ENCODE data around the gene OTULINL.

OTULINL gene

DNA sequence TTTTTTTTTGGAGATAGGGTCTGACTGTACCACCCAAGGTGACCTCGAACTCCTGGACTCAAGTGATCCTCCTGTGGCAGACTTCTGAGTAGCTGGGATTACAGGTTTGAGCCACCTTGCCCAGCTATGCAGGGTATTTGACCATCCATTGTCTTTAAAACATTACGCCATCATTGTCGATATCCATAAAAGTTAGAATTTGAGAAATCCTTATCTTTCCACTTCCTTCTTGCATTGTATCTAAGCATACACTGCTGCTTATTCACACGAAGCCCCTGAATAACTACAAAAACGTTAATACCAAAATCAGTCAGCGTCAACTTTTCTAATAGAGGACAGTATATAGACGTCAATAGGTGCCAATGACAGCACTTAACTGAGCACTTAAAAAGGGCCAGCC, 5.4 kb upstream of the OTULINL start:
- H3K4me3 ChIP-seq (ENCODE audit: low read depth, low read length) = no peak overlapping the region
- H3K36me3 ChIP-seq (ENCODE audit: control insufficient read depth in 2 of 2, insufficient read depth in 1 of 2, low read length in 2 of 2) = no peaks in the 10 kb centered on the region
- POLR2A ChIA-PET = interaction anchor here (0.8 kb wide), 1 partner anchor 74 kb away, joined by 3 read pairs; no protein-coding TSS in a partner anchor
- no peak overlapping the region for H3K27ac ChIP-seq (ENCODE audit: extremely low read depth, low read depth, low read length)
- no peaks in the 10 kb centered on the region for H3K9me3 ChIP-seq (ENCODE audit: control insufficient read depth, insufficient read depth, low read depth, low read length)
- CTCF ChIA-PET = no interaction called here
- TF ChIP-seq HOXD13 (CRISPR knock-in tag; IDR thresholded peaks at IDR 0.05; ENCODE audit: borderline replicate concordance) = no peak
- TF ChIP-seq ZNF214 (tag by site-specific recombination; IDR thresholded peaks at IDR 0.05; ENCODE audit: borderline replicate concordance) = no peak
- TF ChIP-seq, protein P1, sequence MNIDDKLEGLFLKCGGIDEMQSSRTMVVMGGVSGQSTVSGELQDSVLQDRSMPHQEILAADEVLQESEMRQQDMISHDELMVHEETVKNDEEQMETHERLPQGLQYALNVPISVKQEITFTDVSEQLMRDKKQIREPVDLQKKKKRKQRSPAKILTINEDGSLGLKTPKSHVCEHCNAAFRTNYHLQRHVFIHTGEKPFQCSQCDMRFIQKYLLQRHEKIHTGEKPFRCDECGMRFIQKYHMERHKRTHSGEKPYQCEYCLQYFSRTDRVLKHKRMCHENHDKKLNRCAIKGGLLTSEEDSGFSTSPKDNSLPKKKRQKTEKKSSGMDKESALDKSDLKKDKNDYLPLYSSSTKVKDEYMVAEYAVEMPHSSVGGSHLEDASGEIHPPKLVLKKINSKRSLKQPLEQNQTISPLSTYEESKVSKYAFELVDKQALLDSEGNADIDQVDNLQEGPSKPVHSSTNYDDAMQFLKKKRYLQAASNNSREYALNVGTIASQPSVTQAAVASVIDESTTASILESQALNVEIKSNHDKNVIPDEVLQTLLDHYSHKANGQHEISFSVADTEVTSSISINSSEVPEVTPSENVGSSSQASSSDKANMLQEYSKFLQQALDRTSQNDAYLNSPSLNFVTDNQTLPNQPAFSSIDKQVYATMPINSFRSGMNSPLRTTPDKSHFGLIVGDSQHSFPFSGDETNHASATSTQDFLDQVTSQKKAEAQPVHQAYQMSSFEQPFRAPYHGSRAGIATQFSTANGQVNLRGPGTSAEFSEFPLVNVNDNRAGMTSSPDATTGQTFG (tag by site-specific recombination; IDR thresholded peaks at IDR 0.05; ENCODE audit: borderline replicate concordance) = no peak
- TF ChIP-seq ZNF548 (tag by site-specific recombination; IDR thresholded peaks at IDR 0.05) = no peak
- TF ChIP-seq, protein P2, sequence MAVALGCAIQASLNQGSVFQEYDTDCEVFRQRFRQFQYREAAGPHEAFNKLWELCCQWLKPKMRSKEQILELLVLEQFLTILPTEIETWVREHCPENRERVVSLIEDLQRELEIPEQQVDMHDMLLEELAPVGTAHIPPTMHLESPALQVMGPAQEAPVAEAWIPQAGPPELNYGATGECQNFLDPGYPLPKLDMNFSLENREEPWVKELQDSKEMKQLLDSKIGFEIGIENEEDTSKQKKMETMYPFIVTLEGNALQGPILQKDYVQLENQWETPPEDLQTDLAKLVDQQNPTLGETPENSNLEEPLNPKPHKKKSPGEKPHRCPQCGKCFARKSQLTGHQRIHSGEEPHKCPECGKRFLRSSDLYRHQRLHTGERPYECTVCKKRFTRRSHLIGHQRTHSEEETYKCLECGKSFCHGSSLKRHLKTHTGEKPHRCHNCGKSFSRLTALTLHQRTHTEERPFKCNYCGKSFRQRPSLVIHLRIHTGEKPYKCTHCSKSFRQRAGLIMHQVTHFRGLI (tag by site-specific recombination; IDR thresholded peaks at IDR 0.05) = no peak
- TF ChIP-seq ZNF266 (tag by site-specific recombination; IDR thresholded peaks at IDR 0.05; ENCODE audit: low read depth) = no peak
- TF ChIP-seq ZNF302 (tag by site-specific recombination; IDR thresholded peaks at IDR 0.05; ENCODE audit: low read depth) = no peak
- no peak for TF ChIP-seq ZNF501 (tag by site-specific recombination; IDR thresholded peaks at IDR 0.05)
- TF ChIP-seq, protein P3, sequence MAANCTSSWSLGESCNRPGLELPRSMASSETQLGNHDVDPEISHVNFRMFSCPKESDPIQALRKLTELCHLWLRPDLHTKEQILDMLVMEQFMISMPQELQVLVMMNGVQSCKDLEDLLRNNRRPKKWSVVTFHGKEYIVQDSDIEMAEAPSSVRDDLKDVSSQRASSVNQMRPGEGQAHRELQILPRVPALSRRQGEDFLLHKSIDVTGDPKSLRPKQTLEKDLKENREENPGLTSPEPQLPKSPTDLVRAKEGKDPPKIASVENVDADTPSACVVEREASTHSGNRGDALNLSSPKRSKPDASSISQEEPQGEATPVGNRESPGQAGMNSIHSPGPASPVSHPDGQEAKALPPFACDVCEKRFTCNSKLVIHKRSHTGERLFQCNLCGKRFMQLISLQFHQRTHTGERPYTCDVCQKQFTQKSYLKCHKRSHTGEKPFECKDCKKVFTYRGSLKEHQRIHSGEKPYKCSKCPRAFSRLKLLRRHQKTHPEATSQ (tag by site-specific recombination; IDR thresholded peaks at IDR 0.05) = no peak
- peaks cover 13% of the 10 kb centered on the region for H3K4me1 ChIP-seq (ENCODE audit: control insufficient read depth, insufficient read depth, low read length)

DNA sequence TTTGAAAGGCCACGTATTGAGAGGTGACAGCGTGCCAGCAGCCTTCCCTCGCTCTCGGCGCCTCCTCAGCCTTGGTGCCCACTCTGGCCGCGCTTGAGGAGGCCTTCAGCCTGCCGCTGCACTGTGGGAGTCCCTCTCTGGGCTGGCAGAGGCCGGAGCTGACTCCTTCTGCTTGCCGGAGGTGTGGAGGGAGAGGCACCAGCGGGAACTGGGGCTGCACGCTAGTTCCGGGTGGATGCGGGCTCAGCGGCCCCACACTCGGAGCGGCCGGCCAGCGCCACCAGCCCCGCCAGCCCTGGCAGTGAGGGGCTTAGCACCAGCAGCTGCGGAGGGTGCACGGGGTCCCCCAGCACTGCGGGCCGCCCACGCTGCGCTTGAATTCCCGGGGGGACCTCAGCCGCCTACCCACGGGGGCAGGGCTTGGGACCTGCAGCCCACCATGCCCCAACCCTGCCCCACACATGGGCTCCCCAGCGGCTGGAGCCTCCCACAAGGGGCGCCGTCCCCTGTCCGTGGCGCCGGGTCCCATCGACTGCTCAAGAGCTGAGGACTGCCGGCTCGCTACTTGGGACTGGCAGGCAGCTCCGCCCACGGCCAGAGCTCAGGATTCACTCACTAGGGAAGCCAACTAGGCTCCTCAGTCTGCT, 4.4 kb upstream of the OTULINL start:
- ChIA-PET CTCF (interaction anchor here (0.7 kb wide), 1 partner anchor 58 kb away, joined by 3 read pairs; no protein-coding TSS in a partner anchor), POLR2A (interaction anchor here (0.6 kb wide), 1 partner anchor 1475 kb away, joined by 10 read pairs; no protein-coding TSS in a partner anchor)

More for the DNA sequence above, 4.4 kb upstream of the OTULINL start:
- H3K9me3 ChIP-seq (ENCODE audit: control insufficient read depth, insufficient read depth, low read depth, low read length) = no peaks in the 10 kb centered on the region
- peaks cover 13% of the 10 kb centered on the region for H3K4me1 ChIP-seq (ENCODE audit: control insufficient read depth, insufficient read depth, low read length)
- no peak overlapping the region for H3K4me3 ChIP-seq (ENCODE audit: low read depth, low read length)
- H3K36me3 ChIP-seq (ENCODE audit: control insufficient read depth in 2 of 2, insufficient read depth in 1 of 2, low read length in 2 of 2) = no peaks in the 10 kb centered on the region
- TF ChIP-seq, protein P4, sequence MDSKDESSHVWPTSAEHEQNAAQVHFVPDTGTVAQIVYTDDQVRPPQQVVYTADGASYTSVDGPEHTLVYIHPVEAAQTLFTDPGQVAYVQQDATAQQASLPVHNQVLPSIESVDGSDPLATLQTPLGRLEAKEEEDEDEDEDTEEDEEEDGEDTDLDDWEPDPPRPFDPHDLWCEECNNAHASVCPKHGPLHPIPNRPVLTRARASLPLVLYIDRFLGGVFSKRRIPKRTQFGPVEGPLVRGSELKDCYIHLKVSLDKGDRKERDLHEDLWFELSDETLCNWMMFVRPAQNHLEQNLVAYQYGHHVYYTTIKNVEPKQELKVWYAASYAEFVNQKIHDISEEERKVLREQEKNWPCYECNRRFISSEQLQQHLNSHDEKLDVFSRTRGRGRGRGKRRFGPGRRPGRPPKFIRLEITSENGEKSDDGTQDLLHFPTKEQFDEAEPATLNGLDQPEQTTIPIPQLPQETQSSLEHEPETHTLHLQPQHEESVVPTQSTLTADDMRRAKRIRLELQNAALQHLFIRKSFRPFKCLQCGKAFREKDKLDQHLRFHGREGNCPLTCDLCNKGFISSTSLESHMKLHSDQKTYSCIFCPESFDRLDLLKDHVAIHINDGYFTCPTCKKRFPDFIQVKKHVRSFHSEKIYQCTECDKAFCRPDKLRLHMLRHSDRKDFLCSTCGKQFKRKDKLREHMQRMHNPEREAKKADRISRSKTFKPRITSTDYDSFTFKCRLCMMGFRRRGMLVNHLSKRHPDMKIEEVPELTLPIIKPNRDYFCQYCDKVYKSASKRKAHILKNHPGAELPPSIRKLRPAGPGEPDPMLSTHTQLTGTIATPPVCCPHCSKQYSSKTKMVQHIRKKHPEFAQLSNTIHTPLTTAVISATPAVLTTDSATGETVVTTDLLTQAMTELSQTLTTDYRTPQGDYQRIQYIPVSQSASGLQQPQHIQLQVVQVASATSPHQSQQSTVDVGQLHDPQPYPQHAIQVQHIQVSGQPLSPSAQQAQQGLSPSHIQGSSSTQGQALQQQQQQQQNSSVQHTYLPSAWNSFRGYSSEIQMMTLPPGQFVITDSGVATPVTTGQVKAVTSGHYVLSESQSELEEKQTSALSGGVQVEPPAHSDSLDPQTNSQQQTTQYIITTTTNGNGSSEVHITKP (tag by site-specific recombination; IDR thresholded peaks at IDR 0.05) = no peak
- 0 out of 2 replicates have a peak, but pooled peaks have one; percentile 26 for TF ChIP-seq ZNF10 (tag by site-specific recombination; IDR thresholded peaks at IDR 0.05)
- no peak overlapping the region for H3K27ac ChIP-seq (ENCODE audit: extremely low read depth, low read depth, low read length)
